GM11168 (cell line): ENCODE data around the gene TRPC4AP.

Experiments
- in situ Hi-C: fragments of 300-500 bp; cut with MboI; formaldehyde crosslinking; loops from one replicate; pipeline ENCODE4 v1.12.0; 2022; ENCODE audit warnings: low sequenced_read_pairs; ENCODE audit not compliant: unreplicated experiment

TRPC4AP gene

GRCh38 chr20:34990661-34991214 lies 101.9 kb downstream of the TRPC4AP start:
- in situ Hi-C loops, result no loop called here

GRCh38 chr20:34990231-34990630 lies 102.4 kb downstream of the TRPC4AP start:
- in situ Hi-C loops, result no loop called here

- in situ Hi-C loops, result no loop called here
Observed at GRCh38 chr20:34989670-34990069, 102.9 kb downstream of the TRPC4AP start.

GRCh38 chr20:34989118-34989517 lies 103.5 kb downstream of the TRPC4AP start:
- in situ Hi-C loops, result no loop called here

- in situ Hi-C loops, result no loop called here
Observed at GRCh38 chr20:34988191-34988540, 104.4 kb downstream of the TRPC4AP start.

- in situ Hi-C loops, result no loop called here
Observed at GRCh38 chr20:34987288-34988190, 105.1 kb downstream of the TRPC4AP start.

- in situ Hi-C loops, result no loop called here
Observed at GRCh38 chr20:34986311-34987287, 106.0 kb downstream of the TRPC4AP start.

- in situ Hi-C loops, result no loop called here
Observed at GRCh38 chr20:34985461-34986310, 106.9 kb downstream of the TRPC4AP start.

- in situ Hi-C loops, result no loop called here
Observed at GRCh38 chr20:34984756-34985261, 107.8 kb downstream of the TRPC4AP start.

GRCh38 chr20:34983995-34984735 lies 108.4 kb downstream of the TRPC4AP start:
- in situ Hi-C loops, result no loop called here

GRCh38 chr20:34983089-34983820 lies 109.4 kb downstream of the TRPC4AP start:
- in situ Hi-C loops, result no loop called here

- in situ Hi-C loops, result no loop called here
Observed at GRCh38 chr20:34982270-34983088, 110.1 kb downstream of the TRPC4AP start.

GRCh38 chr20:34980543-34981233 lies 111.9 kb downstream of the TRPC4AP start:
- in situ Hi-C loops, result no loop called here

- in situ Hi-C loops, result loop anchor here (10.0 kb wide), 1 partner anchor 145 kb away; no protein-coding TSS in a partner anchor
Observed at GRCh38 chr20:34979366-34980153, 113.0 kb downstream of the TRPC4AP start.

- in situ Hi-C loops, result loop anchor here (10.0 kb wide), 1 partner anchor 143 kb away; no protein-coding TSS in a partner anchor
Observed at GRCh38 chr20:34978092-34978744, 114.4 kb downstream of the TRPC4AP start.
